ENCODE data around the gene PYGB.

GRCh38 chr20:25205277-25206062 is 42.4 kb upstream of the PYGB start:
- TF ChIP-seq REST (tag by site-specific recombination; IDR thresholded peaks at IDR 0.05) (no peak), TCF7L2 (IDR thresholded peaks at IDR 0.05; ENCODE audit: borderline replicate concordance, low read depth, low read length) (no peak), KLF10 (tag by site-specific recombination; IDR thresholded peaks at IDR 0.05) (no peak), CTCF (tag by site-specific recombination; IDR thresholded peaks at IDR 0.05) (no peak), PATZ1 (tag by site-specific recombination; IDR thresholded peaks at IDR 0.05) (no peak), ZNF777 (tag by site-specific recombination; IDR thresholded peaks at IDR 0.05; ENCODE audit: borderline replicate concordance) (no peak), ZBTB49 (tag by site-specific recombination; IDR thresholded peaks at IDR 0.05; ENCODE audit: low read depth) (no peak), ZNF664 (tag by site-specific recombination; IDR thresholded peaks at IDR 0.05) (no peak), KLF9 (tag by site-specific recombination; IDR thresholded peaks at IDR 0.05; ENCODE audit: low read depth) (no peak), ZNF768 (tag by site-specific recombination; IDR thresholded peaks at IDR 0.05) (no peak), HOXC10 (CRISPR knock-in tag; IDR thresholded peaks at IDR 0.05) (no peak), PRDM4 (tag by site-specific recombination; IDR thresholded peaks at IDR 0.05) (no peak), ZNF274 (IDR thresholded peaks at IDR 0.05; ENCODE audit: low read length) (no peak), ZNF274 (tag by site-specific recombination; IDR thresholded peaks at IDR 0.05; ENCODE audit: borderline replicate concordance) (no peak)
